Measurements from ENCODE around the gene DKKL1. TPM values are rescaled to one million over a fixed set of nuclear protein-coding genes. Genes with fewer than 3 reads are reported as not detected.

DKKL1 gene
- polyA plus RNA-seq, 1 of the 3 experiments (the other 2 are of a cell fraction): 0.36 TPM

DNA sequence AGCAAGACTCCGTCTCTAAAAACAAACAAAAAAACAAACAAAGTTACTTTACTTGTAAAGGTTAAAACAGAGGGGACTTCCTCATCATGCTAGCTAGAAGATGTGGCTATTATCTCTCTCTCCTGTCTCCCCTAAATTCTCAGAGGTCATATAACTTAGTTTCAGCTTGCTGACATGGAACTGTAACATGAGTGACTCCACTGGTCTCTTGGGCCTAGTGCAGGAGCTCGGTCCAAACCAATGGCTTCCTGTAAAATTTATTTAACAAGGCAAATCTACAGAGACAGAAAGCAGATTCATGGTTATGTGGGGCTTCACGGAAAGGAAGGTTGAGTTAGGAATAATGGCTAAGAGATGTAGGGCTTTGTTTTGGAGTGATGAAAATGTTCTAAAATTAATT is 14.8 kb downstream of the DKKL1 start (continued):
- TF ChIP-seq, protein P1, sequence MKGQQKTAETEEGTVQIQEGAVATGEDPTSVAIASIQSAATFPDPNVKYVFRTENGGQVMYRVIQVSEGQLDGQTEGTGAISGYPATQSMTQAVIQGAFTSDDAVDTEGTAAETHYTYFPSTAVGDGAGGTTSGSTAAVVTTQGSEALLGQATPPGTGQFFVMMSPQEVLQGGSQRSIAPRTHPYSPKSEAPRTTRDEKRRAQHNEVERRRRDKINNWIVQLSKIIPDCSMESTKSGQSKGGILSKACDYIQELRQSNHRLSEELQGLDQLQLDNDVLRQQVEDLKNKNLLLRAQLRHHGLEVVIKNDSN (IDR thresholded peaks at IDR 0.05; ENCODE audit: borderline replicate concordance, low read depth): no peak
- TF ChIP-seq, protein P2, sequence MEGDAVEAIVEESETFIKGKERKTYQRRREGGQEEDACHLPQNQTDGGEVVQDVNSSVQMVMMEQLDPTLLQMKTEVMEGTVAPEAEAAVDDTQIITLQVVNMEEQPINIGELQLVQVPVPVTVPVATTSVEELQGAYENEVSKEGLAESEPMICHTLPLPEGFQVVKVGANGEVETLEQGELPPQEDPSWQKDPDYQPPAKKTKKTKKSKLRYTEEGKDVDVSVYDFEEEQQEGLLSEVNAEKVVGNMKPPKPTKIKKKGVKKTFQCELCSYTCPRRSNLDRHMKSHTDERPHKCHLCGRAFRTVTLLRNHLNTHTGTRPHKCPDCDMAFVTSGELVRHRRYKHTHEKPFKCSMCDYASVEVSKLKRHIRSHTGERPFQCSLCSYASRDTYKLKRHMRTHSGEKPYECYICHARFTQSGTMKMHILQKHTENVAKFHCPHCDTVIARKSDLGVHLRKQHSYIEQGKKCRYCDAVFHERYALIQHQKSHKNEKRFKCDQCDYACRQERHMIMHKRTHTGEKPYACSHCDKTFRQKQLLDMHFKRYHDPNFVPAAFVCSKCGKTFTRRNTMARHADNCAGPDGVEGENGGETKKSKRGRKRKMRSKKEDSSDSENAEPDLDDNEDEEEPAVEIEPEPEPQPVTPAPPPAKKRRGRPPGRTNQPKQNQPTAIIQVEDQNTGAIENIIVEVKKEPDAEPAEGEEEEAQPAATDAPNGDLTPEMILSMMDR (IDR thresholded peaks at IDR 0.05): no peak
- TF ChIP-seq TCF12 (IDR thresholded peaks at IDR 0.05): no peak
- TF ChIP-seq SIN3A (IDR thresholded peaks at IDR 0.05; ENCODE audit: borderline replicate concordance, low read depth, low read length): no peak
- no peak for TF ChIP-seq GATA2 (CRISPR knock-in tag; IDR thresholded peaks at IDR 0.05)
- TF ChIP-seq NRF1 (IDR thresholded peaks at IDR 0.05; ENCODE audit: low read depth, low read length): no peak

DNA sequence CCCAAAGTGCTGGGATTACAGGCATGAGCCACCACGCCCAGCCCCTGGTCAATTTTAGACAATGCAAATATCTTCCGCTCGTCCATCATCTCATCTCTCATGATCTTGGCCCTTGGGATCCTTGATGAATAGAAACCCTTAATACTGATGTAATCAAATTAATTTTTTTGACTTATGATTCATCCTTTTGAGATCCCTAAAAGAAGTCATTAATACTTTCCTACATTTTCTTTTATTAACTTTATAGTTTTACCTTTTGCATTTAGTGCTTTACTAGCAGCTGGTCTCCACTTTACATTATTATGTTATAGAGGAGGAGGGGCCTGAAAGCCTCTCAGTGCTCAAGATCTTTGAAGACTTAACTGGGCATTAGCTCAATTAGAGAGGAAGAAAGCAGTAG is 16.7 kb downstream of the DKKL1 start:
- POLR2A ChIA-PET: no interaction called here
- no peaks in the 10 kb centered on the region for H3K4me1 ChIP-seq (ENCODE audit: control insufficient read depth in 1 of 2, insufficient read depth in 2 of 2, low read depth in 1 of 2, low read length in 1 of 2)
- H3K4me3 ChIP-seq (ENCODE audit: low read depth in 2 of 2, low read length in 1 of 2): no peak overlapping the region
- CTCF ChIA-PET: interaction anchor here (3.7 kb wide), 1 partner anchor 11 kb away, joined by 24 read pairs; no protein-coding TSS in a partner anchor
- no peaks in the 10 kb centered on the region for H4K20me1 ChIP-seq (ENCODE audit: insufficient read depth)
- H3F3A ChIP-seq (replicated peaks; ENCODE audit: insufficient read depth): peaks cover 4% of the 10 kb centered on the region
- peaks cover 13% of the 10 kb centered on the region for H3K27me3 ChIP-seq (ENCODE audit: insufficient read depth)
- TF ChIP-seq, protein P3, sequence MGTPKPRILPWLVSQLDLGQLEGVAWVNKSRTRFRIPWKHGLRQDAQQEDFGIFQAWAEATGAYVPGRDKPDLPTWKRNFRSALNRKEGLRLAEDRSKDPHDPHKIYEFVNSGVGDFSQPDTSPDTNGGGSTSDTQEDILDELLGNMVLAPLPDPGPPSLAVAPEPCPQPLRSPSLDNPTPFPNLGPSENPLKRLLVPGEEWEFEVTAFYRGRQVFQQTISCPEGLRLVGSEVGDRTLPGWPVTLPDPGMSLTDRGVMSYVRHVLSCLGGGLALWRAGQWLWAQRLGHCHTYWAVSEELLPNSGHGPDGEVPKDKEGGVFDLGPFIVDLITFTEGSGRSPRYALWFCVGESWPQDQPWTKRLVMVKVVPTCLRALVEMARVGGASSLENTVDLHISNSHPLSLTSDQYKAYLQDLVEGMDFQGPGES (IDR thresholded peaks at IDR 0.05; ENCODE audit: low read depth, low read length): no peak
- TF ChIP-seq NFIC (IDR thresholded peaks at IDR 0.05; ENCODE audit: borderline replicate concordance): no peak
- TF ChIP-seq, protein P1 (IDR thresholded peaks at IDR 0.05; ENCODE audit: borderline replicate concordance, low read depth): no peak
- no peak for TF ChIP-seq MXI1 (IDR thresholded peaks at IDR 0.05; ENCODE audit: low read depth, low read length)
- TF ChIP-seq POLR2AphosphoS5 (IDR thresholded peaks at IDR 0.05; ENCODE audit: low read depth, low read length): no peak
- no peak for TF ChIP-seq FOXJ3 (CRISPR knock-in tag; IDR thresholded peaks at IDR 0.05)
- TF ChIP-seq EZH2phosphoT487 (IDR thresholded peaks at IDR 0.05; ENCODE audit: borderline replicate concordance, low read depth): no peak
- no peak for TF ChIP-seq RAD21 (IDR thresholded peaks at IDR 0.05; ENCODE audit: low read length)
- TF ChIP-seq CHD2 (IDR thresholded peaks at IDR 0.05; ENCODE audit: low read length, partially characterized antibody): no peak
- TF ChIP-seq RXRA (IDR thresholded peaks at IDR 0.05; ENCODE audit: borderline replicate concordance, low read depth): no peak
- TF ChIP-seq, protein P4, sequence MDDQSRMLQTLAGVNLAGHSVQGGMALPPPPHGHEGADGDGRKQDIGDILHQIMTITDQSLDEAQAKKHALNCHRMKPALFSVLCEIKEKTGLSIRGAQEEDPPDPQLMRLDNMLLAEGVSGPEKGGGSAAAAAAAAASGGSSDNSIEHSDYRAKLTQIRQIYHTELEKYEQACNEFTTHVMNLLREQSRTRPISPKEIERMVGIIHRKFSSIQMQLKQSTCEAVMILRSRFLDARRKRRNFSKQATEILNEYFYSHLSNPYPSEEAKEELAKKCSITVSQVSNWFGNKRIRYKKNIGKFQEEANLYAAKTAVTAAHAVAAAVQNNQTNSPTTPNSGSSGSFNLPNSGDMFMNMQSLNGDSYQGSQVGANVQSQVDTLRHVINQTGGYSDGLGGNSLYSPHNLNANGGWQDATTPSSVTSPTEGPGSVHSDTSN (IDR thresholded peaks at IDR 0.05): no peak
- no peak for TF ChIP-seq TCF12 (IDR thresholded peaks at IDR 0.05)
- TF ChIP-seq ELF1 (IDR thresholded peaks at IDR 0.05): no peak
- TF ChIP-seq GABPA (IDR thresholded peaks at IDR 0.05; ENCODE audit: low read depth): no peak
- TF ChIP-seq, protein P5, sequence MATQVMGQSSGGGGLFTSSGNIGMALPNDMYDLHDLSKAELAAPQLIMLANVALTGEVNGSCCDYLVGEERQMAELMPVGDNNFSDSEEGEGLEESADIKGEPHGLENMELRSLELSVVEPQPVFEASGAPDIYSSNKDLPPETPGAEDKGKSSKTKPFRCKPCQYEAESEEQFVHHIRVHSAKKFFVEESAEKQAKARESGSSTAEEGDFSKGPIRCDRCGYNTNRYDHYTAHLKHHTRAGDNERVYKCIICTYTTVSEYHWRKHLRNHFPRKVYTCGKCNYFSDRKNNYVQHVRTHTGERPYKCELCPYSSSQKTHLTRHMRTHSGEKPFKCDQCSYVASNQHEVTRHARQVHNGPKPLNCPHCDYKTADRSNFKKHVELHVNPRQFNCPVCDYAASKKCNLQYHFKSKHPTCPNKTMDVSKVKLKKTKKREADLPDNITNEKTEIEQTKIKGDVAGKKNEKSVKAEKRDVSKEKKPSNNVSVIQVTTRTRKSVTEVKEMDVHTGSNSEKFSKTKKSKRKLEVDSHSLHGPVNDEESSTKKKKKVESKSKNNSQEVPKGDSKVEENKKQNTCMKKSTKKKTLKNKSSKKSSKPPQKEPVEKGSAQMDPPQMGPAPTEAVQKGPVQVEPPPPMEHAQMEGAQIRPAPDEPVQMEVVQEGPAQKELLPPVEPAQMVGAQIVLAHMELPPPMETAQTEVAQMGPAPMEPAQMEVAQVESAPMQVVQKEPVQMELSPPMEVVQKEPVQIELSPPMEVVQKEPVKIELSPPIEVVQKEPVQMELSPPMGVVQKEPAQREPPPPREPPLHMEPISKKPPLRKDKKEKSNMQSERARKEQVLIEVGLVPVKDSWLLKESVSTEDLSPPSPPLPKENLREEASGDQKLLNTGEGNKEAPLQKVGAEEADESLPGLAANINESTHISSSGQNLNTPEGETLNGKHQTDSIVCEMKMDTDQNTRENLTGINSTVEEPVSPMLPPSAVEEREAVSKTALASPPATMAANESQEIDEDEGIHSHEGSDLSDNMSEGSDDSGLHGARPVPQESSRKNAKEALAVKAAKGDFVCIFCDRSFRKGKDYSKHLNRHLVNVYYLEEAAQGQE (IDR thresholded peaks at IDR 0.05; ENCODE audit: low read depth, low read length): no peak
- TF ChIP-seq, protein P6, sequence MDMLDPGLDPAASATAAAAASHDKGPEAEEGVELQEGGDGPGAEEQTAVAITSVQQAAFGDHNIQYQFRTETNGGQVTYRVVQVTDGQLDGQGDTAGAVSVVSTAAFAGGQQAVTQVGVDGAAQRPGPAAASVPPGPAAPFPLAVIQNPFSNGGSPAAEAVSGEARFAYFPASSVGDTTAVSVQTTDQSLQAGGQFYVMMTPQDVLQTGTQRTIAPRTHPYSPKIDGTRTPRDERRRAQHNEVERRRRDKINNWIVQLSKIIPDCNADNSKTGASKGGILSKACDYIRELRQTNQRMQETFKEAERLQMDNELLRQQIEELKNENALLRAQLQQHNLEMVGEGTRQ (IDR thresholded peaks at IDR 0.05; ENCODE audit: borderline replicate concordance, low read depth, low read length): no peak
- TF ChIP-seq SMC3 (IDR thresholded peaks at IDR 0.05; ENCODE audit: low read depth, low read length): no peak
- H3K27ac ChIP-seq (ENCODE audit: low read depth in 2 of 2, low read length in 1 of 2): no peak overlapping the region
- H3K79me2 ChIP-seq (ENCODE audit: insufficient read depth): no peaks in the 10 kb centered on the region
- no peak overlapping the region for H3K9ac ChIP-seq
- peaks cover 7% of the 10 kb centered on the region; the same call in 1 of the 2 replicates for H3K9me3 ChIP-seq
- H2AFZ ChIP-seq (ENCODE audit: low read depth): no peak overlapping the region
- H3K9me2 ChIP-seq: no peaks in the 10 kb centered on the region
- DNase-seq: no peak
- H3K36me3 ChIP-seq (replicated peaks in 1 of 2; ENCODE audit: control insufficient read depth in 1 of 2, insufficient read depth in 2 of 2, low read length in 1 of 2): no peaks in the 10 kb centered on the region
- WGBS (ENCODE audit: low lambda C conversion rate): 54% methylated on average over 3 of the region's 3 CpGs
- no peak overlapping the region for H3K4me2 ChIP-seq

Measured in SK-N-SH (cell line).